Retinal pigment epithelial cell (primary cell): ENCODE measurements around the gene HTRA3.
A peak's percentile ranks its signal among the peaks of the same experiment; 100 is the strongest.

ENCODE experiments used
- DNase-seq: peaks from one replicate; pipeline ENCODE4 v3.0.0-alpha.2; 2010; ENCODE audit warnings: low read depth
- H3K4me3 ChIP-seq: 2 replicates; pipeline ENCODE4 v1.5.1; 2011; ENCODE audit warnings: mild to moderate bottlenecking, low read length, control low read depth, moderate library complexity
- CTCF ChIP-seq: conservative IDR thresholded peaks from 2 replicates; pipeline ENCODE4 v1.5.1; 2011; ENCODE audit warnings: low read depth, low read length, control low read depth, inconsistent platforms

HTRA3 gene

GRCh38 chr4:8274765-8275547 lies 5.4 kb downstream of the HTRA3 start:
- no peak overlapping the region for H3K4me3 ChIP-seq
- peak; percentile 91 for DNase-seq
- peak; percentile 62 for TF ChIP-seq CTCF

DNA sequence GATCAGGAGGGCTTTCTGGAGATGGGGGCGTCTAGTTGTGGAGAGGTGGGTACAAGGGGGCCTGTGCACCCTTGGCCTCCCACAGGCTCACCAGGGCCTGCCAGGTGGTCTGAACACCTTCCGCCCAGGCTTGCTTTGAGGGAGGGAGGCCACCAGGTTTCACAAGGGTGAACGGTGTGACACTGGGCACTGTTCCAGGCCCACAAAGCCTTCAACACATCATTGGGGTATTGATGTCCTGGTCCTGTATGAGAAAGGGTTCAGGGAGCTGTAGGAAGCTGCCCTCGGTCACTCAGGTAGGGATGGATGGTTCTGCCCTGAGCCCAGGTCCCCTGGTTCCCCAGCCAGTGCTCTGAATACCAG lies 6.0 kb downstream of the HTRA3 start:
- TF ChIP-seq CTCF: no peak
- no peak for DNase-seq
- H3K4me3 ChIP-seq: no peak overlapping the region

DNA sequence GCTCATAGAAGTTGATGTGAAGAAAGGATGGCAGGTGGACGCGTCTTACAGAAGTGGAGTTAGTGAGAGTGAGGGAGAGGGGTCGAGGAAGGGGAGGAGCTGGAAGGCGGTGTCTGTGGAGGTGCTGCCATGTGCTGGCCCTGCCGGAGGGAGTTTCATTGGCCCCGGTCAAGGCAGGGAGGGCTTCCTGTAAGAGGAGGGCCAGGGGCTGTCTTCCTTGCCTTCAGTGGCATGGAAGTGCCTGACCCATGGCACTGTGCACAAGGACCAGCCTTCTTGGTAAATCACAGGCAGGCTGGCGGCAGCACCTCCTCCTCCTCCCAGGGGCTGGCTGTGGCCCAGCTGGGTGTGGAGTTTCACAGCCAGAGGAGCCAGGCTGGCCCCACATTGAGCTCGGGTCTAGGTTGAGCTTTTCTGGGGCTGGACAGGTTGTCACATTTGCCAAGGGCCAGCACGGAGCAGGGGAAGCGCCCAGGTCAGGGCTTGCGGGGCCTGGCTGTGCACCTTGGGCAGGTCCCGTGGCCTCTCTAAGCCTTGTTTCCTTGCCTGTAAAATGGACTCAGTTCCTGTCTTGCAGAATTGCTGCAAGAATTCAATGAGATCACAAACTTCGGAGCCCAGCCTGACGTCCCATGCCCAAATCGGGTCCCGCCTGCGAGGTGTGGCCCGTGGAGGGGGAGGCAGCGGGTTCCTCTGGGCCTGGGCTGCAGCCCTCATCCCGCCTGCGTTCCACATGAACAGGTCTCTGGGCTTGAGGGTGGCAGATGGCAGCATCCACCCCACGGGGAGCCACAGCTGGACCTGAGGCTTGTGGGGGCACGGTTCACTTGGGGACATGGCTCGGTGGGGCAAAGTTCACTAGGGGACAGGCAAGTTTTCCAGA lies 7.0 kb downstream of the HTRA3 start:
- no peak overlapping the region for H3K4me3 ChIP-seq
- no peak for DNase-seq
- TF ChIP-seq CTCF: no peak

- no peak for TF ChIP-seq CTCF
- H3K4me3 ChIP-seq: no peak overlapping the region
- no peak for DNase-seq
Observed at GRCh38 chr4:8277356-8278008, 7.9 kb downstream of the HTRA3 start.

DNA sequence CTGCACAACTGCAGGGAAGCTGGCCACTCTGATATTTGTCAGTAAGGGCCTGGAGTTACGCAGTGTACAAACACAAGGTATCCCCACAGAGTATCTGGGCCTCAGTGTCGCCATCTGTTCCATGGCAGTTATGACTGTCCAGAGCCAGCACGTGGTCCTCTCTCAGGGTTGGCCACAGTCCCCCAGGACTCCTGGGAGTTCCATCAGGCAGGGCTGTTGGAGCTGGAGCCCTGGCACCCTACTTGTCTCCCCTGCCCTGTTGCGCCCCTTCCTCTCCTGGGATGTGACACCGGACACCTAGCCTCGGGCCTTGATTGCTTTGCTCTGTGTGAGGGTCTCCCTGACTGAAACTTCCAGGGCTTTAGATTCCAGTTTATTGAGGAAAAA lies 8.4 kb downstream of the HTRA3 start:
- DNase-seq: no peak
- no peak for TF ChIP-seq CTCF
- no peak overlapping the region for H3K4me3 ChIP-seq

GRCh38 chr4:8278421-8279287 lies 9.1 kb downstream of the HTRA3 start:
- TF ChIP-seq CTCF: no peak
- no peak for DNase-seq
- H3K4me3 ChIP-seq: no peak overlapping the region
